Epithelial cell of esophagus (primary cell): ENCODE results near the gene FLT3.
A peak's percentile ranks its signal among the peaks of the same experiment; 100 is the strongest.

ENCODE experiments used
- DNase-seq: peaks from one replicate; pipeline ENCODE4 v3.0.0; 2010; ENCODE audit warnings: low read depth
- H3K4me3 ChIP-seq: 2 replicates; pipeline ENCODE4 v1.5.1; 2011; ENCODE audit warnings: mild to moderate bottlenecking, low read length, control low read depth
- TF ChIP-seq, protein P1 (sequence below): IDR thresholded peaks from 2 replicates; pipeline ENCODE4 v1.5.1; 2011; ENCODE audit warnings: low read depth, mild to moderate bottlenecking, low read length, control low read depth, inconsistent platforms; ENCODE audit not compliant: insufficient read depth; ENCODE audit errors: missing control alignments

The FLT3 gene

DNA sequence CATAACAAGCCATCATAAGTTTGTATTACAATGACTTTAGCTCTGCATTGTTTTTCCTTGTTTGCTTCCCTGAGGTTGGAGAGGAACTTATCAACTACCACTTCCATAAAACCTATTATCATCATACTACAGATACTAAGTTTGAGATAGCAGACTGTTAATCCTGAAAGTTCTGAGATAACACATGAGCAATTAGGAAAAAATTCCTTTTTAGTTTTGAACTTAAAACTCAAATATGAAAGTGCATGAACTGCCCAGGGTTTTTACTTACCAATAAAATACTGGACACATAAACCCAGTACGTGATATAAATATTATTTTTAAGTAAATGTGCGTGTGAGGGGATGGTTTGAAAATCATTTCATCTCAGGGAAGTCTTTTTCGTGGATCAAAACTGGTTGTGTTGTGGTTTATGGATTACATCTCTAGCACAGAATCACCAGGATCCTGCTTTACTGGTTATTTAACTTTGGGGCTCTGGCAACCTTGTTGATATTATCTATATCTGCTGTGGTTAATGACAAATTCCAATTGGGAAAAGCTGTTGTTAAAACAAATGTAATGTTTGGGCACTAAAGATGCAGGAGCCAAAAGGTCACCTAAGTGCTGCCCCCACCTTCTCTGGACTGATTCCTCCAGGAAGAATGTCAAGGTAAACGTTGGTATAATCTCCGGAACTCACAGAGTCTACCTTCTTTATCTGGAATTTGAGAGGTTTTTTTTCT is 143.6 kb downstream of the FLT3 start:
- TF ChIP-seq, protein P1, sequence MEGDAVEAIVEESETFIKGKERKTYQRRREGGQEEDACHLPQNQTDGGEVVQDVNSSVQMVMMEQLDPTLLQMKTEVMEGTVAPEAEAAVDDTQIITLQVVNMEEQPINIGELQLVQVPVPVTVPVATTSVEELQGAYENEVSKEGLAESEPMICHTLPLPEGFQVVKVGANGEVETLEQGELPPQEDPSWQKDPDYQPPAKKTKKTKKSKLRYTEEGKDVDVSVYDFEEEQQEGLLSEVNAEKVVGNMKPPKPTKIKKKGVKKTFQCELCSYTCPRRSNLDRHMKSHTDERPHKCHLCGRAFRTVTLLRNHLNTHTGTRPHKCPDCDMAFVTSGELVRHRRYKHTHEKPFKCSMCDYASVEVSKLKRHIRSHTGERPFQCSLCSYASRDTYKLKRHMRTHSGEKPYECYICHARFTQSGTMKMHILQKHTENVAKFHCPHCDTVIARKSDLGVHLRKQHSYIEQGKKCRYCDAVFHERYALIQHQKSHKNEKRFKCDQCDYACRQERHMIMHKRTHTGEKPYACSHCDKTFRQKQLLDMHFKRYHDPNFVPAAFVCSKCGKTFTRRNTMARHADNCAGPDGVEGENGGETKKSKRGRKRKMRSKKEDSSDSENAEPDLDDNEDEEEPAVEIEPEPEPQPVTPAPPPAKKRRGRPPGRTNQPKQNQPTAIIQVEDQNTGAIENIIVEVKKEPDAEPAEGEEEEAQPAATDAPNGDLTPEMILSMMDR, result no peak
- DNase-seq, result no peak
- no peak overlapping the region for H3K4me3 ChIP-seq

DNA sequence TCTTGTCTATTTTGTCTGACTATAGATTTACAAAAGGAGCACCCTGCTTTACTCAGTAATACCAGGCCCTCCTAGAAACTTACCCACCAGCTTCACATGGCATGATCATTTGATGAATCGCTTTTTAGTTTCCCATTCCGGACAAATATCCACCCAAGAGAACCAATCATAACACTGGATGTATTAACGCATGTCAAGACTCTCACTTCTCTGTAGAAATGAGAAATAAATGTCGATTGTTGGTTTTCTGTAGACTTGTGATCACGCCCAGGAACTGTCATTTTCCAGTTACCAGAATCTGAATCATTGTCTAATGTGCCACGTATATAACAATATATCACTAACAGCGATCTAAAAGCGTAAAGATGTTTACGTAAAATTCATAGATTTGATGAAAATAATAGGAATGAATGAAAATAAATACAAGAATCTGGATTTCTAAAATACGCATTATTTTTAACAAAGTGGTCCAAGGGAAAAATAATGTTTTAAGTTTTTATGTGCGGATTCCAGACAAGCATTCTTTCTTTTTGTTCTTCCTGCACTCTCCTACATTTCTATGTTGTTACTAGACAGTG is 145.3 kb downstream of the FLT3 start:
- TF ChIP-seq, protein P1, result no peak
- no peak overlapping the region for H3K4me3 ChIP-seq
- no peak for DNase-seq

DNA sequence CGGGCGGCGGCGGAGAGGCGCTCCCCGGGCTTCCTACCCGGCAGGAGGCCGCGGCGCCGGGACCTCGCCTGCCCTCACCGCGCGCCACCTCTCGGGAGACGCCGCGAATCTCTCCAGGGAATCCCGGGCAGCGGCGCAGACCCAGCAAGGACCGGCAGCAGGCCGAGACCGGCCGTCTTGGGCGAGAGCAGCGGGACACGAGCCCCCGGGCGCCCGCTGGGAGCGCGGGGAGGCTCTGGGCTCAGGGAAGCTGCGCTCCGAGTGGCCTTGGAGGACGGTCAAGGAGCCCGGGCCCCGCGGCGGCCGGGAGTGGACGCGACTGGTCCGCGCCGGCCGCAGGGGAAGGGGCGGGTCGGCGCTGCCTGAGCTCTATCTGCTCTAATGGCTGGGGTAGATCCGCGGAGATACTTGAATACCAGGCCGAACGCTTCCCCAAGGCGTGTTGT is 145.9 kb downstream of the FLT3 start:
- TF ChIP-seq, protein P1, result no peak
- DNase-seq, result peak; percentile 41
- H3K4me3 ChIP-seq, result peak overlapping the region; percentile 35

DNA sequence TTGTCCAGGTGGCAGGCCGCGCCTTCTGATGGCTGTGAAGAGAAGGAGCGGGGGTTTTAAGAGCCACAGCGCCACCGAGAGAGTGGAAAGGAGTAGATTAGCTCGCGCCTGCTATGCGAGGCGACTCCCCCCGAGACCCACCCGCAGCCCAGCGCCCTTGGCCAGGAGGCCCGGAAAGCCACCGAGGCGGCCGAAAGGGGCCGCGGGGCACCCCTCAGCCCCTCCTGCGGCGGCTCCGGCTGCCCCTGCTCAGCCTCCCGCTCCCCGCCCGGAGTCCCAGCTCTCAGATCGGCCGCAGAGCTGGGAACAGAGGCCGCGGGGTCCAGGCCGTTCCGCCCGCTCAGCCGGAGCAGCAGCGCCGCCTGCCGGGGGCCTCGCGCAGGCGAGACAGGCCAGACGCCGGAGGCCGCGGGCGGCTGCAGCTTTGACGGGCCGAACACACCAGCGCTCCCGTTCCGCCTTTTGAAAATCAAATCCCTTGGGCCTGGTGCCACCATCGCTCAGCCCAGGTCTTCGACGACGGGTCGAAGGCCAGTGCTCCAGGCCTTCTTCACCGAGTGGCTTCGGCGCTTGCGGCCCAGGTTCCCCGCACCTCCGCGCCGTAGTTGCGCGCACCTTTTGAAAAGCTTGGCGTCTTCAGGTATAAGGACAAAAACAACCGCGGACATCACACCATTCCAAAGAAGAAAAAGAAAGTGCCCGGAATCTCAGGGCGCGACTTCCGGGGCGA is 146.5 kb downstream of the FLT3 start:
- peak; percentile 72 for DNase-seq
- TF ChIP-seq, protein P1, result peak; percentile 36

More for the DNA sequence above, 146.5 kb downstream of the FLT3 start:
- H3K4me3 ChIP-seq, result peak overlapping the region; percentile 35
